Measurements from ENCODE around the gene ARID1B. TPM values are rescaled to one million over a fixed set of nuclear protein-coding genes. Genes with fewer than 3 reads are reported as not detected.

The ARID1B gene
- total RNA-seq, 1 donor: 55.0 TPM

DNA sequence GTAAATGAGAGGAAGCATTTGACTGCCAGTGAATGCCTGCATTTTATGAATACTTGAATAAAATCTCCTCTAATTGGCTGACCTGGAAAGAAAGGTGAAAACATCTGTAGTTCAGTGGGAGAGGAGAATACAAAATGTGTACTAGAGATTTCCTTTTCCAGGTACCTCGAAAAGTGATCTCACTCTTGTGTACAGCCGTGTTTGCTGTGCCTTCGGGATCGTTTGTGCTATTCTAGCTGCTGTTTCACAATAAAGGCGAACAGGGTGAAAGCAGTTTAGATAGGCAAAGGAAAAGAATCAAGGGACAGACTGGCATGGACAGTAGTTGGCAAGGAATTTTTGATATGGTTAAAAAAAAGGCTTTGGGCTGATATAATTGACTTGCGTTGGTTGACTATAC is 112.3 kb downstream of the ARID1B start:
- peaks cover 87% of the 10 kb centered on the region for H3K79me2 ChIP-seq (ENCODE audit: insufficient read depth, low read length)
- H3K4me1 ChIP-seq (ENCODE audit: insufficient read depth, low read length): peaks cover 4% of the 10 kb centered on the region

DNA sequence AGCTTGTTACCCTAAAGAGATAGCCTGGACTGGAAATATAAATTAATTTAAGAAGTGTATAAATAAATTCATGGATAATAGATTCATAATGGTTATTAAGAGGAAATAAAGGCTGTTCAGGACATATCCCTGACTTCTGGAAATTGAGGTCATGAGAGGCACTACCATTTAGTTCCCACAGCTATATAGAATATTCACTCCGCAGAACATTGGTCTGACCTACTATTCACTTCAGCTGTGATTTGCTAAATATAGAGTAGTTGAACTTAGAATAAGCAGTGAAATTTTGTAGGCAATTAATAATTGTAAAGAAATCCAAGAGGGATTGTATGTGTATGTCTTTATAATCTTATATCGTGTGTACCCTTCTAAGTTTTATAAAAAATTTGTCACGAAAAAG is 112.8 kb downstream of the ARID1B start:
- Histone ChIP-seq H3K4me2 (ENCODE audit: insufficient read depth, low read length) (no peak overlapping the region), H2AFZ (ENCODE audit: low read length) (no peak overlapping the region), H3K9me3 (ENCODE audit: low read depth, low read length) (no peaks in the 10 kb centered on the region), H4K20me1 (ENCODE audit: insufficient read depth, low read length) (peaks cover 9% of the 10 kb centered on the region), H3K4me3 (ENCODE audit: insufficient read depth, low read length) (no peak overlapping the region), H3K27me3 (ENCODE audit: insufficient read depth, low read length) (no peaks in the 10 kb centered on the region), H3K27ac (ENCODE audit: low read depth, low read length) (no peak overlapping the region), H3K36me3 (ENCODE audit: insufficient read depth, low read length) (no peaks in the 10 kb centered on the region), H3K4me1 (ENCODE audit: insufficient read depth, low read length) (peaks cover 4% of the 10 kb centered on the region), H3K79me2 (ENCODE audit: insufficient read depth, low read length) (peaks cover 87% of the 10 kb centered on the region)
- no peak for DNase-seq (ENCODE audit: insufficient read length, low spot score, missing footprints)
- TF ChIP-seq, protein P1, sequence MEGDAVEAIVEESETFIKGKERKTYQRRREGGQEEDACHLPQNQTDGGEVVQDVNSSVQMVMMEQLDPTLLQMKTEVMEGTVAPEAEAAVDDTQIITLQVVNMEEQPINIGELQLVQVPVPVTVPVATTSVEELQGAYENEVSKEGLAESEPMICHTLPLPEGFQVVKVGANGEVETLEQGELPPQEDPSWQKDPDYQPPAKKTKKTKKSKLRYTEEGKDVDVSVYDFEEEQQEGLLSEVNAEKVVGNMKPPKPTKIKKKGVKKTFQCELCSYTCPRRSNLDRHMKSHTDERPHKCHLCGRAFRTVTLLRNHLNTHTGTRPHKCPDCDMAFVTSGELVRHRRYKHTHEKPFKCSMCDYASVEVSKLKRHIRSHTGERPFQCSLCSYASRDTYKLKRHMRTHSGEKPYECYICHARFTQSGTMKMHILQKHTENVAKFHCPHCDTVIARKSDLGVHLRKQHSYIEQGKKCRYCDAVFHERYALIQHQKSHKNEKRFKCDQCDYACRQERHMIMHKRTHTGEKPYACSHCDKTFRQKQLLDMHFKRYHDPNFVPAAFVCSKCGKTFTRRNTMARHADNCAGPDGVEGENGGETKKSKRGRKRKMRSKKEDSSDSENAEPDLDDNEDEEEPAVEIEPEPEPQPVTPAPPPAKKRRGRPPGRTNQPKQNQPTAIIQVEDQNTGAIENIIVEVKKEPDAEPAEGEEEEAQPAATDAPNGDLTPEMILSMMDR (IDR thresholded peaks at IDR 0.05; ENCODE audit: extremely low read depth, low read depth, low read length): no peak

More for the DNA sequence above, 112.3 kb downstream of the ARID1B start:
- TF ChIP-seq, protein P1 (IDR thresholded peaks at IDR 0.05; ENCODE audit: extremely low read depth, low read depth, low read length): no peak
- Histone ChIP-seq H3K27ac (ENCODE audit: low read depth, low read length) (no peak overlapping the region), H3K4me3 (ENCODE audit: insufficient read depth, low read length) (no peak overlapping the region), H3K27me3 (ENCODE audit: insufficient read depth, low read length) (no peaks in the 10 kb centered on the region), H3K36me3 (ENCODE audit: insufficient read depth, low read length) (no peaks in the 10 kb centered on the region), H3K4me2 (ENCODE audit: insufficient read depth, low read length) (no peak overlapping the region), H4K20me1 (ENCODE audit: insufficient read depth, low read length) (peaks cover 9% of the 10 kb centered on the region), H2AFZ (ENCODE audit: low read length) (no peak overlapping the region), H3K9me3 (ENCODE audit: low read depth, low read length) (no peaks in the 10 kb centered on the region)
- DNase-seq (ENCODE audit: insufficient read length, low spot score, missing footprints): no peak

GRCh38 chr6:156890627-156891314 is 113.6 kb downstream of the ARID1B start:
- no peak overlapping the region for H3K4me3 ChIP-seq (ENCODE audit: insufficient read depth, low read length)
- H3K36me3 ChIP-seq (ENCODE audit: insufficient read depth, low read length): no peaks in the 10 kb centered on the region
- H2AFZ ChIP-seq (ENCODE audit: low read length): no peak overlapping the region
- H4K20me1 ChIP-seq (ENCODE audit: insufficient read depth, low read length): peaks cover 9% of the 10 kb centered on the region
- peaks cover 4% of the 10 kb centered on the region for H3K4me1 ChIP-seq (ENCODE audit: insufficient read depth, low read length)
- H3K9me3 ChIP-seq (ENCODE audit: low read depth, low read length): no peaks in the 10 kb centered on the region
- peaks cover 87% of the 10 kb centered on the region for H3K79me2 ChIP-seq (ENCODE audit: insufficient read depth, low read length)
- TF ChIP-seq, protein P1 (IDR thresholded peaks at IDR 0.05; ENCODE audit: extremely low read depth, low read depth, low read length): no peak
- H3K27ac ChIP-seq (ENCODE audit: low read depth, low read length): no peak overlapping the region
- DNase-seq (ENCODE audit: insufficient read length, low spot score, missing footprints): no peak
- H3K27me3 ChIP-seq (ENCODE audit: insufficient read depth, low read length): no peaks in the 10 kb centered on the region
- H3K4me2 ChIP-seq (ENCODE audit: insufficient read depth, low read length): no peak overlapping the region

GRCh38 chr6:156897907-156898531 is 120.8 kb downstream of the ARID1B start:
- H3K27ac ChIP-seq (ENCODE audit: low read depth, low read length): no peak overlapping the region
- no peaks in the 10 kb centered on the region for H3K27me3 ChIP-seq (ENCODE audit: insufficient read depth, low read length)
- H3K36me3 ChIP-seq (ENCODE audit: insufficient read depth, low read length): no peaks in the 10 kb centered on the region
- no peak overlapping the region for H2AFZ ChIP-seq (ENCODE audit: low read length)
- peak; percentile 23 for DNase-seq (ENCODE audit: insufficient read length, low spot score, missing footprints)
- peaks cover 16% of the 10 kb centered on the region for H4K20me1 ChIP-seq (ENCODE audit: insufficient read depth, low read length)
- H3K4me1 ChIP-seq (ENCODE audit: insufficient read depth, low read length): no peaks in the 10 kb centered on the region
- no peaks in the 10 kb centered on the region for H3K9me3 ChIP-seq (ENCODE audit: low read depth, low read length)
- no peak overlapping the region for H3K4me3 ChIP-seq (ENCODE audit: insufficient read depth, low read length)
- TF ChIP-seq, protein P1 (IDR thresholded peaks at IDR 0.05; ENCODE audit: extremely low read depth, low read depth, low read length): no peak
- no peak overlapping the region for H3K4me2 ChIP-seq (ENCODE audit: insufficient read depth, low read length)
- peaks cover 69% of the 10 kb centered on the region for H3K79me2 ChIP-seq (ENCODE audit: insufficient read depth, low read length)
